Renal pelvis (tissue), 4 donors: ENCODE results near the gene ISY1. TPM values are rescaled to one million over a fixed set of nuclear protein-coding genes. Genes with fewer than 3 reads are reported as not detected.
"Not testable (repeated sequence)": the region's sequence is repeated elsewhere in the genome, so short reads cannot be mapped to it uniquely, and the experiment has no call there.

Experiments
- DNase-seq: peaks from one replicate; pipeline ENCODE4 v3.0.0-alpha.2; 2013
- polyA plus RNA-seq, 3 donors: library from polyadenylated mRNA; unstranded; fragments of 120-200 nt; gene quantifications; one replicate each; pipeline ENCODE4 v1.2.1, GENCODE V29; 2013; ENCODE audit not compliant: insufficient read length in 3 of 3

The ISY1 gene
- polyA plus RNA-seq, 3 donors, result 41.7 to 47.9 (median 44.2) TPM

DNA sequence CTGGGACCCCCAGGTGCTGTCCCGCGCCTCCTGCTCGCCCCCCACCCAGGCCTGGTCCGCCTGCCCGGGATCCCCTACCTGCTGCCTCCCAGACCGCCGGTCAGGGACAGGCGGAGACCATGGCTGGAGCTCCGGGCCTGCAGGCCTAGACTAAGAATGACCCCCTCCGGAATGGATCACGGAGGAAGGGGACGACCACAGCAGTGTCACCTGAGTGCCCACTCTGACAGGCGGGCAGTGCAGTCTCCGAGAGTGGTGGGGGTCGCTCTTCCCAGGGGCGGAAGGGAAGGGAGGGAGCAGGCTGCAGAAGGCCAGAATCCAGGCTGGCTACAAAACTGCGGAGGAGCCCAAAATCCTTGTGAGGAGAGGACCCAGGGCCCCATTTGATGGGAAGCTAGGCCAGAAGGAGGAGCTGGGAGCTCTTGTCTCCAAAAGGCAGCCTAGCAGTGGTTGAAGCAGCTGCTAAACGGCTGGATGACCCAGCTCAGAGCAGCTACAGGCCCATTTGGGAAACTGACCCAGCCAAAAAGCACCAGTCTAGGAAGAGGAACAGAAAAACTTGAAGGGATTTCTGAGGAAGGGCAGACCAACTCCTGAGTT, 38.4 kb downstream of the ISY1 start:
- no peak for DNase-seq

- DNase-seq, result peak; percentile 93
Measured at GRCh38 chr3:129121792-129122411, 39.0 kb downstream of the ISY1 start, which contains the start of gene RAB43. RAB43 (minus strand) TSS chr3:129121804; CDS start chr3:129121489, 315 bp downstream.

- no peak for DNase-seq
Measured at GRCh38 chr3:129121016-129121791, 39.7 kb downstream of the ISY1 start.

DNA sequence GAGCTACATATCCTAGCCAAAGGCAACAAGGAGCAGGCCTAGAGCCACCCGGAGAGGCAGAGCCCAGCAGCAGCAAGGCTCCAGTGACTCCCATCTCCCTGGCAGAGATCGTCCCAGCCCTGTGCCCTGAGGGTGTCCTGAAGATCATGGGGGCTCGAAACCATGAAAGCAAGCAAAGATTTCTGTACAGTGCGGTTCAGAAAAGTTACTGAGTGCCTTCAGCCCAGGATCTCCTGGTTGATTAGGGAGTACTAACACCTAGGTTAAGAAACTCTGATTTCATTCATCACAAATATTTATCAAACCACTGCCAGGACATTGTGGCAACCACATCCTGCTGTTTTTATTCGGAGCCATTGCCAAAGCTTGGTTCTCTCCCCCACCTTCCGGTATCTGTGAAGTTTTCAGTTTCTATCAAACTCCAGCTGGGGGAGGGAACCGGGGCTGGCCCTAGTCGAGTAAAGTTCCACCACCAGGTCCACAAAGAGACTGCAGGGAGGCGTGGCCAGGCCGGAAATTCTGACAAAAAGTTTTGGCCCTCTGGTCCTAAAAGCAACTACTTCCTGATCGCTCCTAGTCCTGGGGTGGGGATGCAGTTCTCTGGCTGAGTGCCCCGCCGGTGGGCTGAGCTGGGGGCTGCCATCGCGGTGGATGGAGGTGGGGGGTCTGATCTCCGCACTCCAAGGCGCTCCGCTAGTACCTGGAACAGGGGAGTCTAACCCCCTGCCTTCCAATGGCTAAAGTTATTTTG, 40.4 kb downstream of the ISY1 start:
- peak; percentile 91 for DNase-seq

DNA sequence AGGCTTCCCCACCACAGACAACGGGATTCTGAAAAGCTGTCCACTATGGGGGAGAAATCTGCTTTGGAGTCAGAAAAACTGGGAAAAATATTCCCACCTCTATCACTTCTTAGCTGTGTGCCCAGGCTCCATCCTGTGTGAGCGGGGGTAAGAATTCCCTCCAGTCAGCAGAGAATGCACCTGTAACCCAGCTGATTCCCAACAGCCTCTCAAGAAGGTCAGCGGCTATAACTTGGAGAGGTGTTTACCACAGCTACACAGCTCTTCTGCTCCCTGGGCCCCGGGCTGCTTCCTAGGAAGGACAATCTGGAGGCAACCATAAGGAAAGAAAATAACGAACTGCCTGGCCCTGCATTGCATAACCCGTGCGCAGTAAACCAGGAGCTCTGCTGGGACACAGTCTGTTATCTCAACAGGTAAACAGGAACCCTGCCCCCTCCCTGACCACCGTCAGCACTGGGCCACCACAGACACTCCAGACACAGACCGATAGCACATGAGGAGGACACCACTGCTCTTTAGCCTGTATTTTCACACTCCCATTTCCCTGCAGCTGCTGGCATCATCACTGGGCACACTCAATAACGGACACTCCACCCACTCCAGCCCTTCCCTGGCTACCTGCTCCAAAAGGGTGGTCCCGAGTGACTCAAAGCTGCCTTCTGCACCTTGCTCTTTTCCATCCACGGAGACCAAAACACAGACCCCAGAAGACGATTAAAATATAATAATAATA, 41.3 kb downstream of the ISY1 start:
- DNase-seq, result no peak

DNA sequence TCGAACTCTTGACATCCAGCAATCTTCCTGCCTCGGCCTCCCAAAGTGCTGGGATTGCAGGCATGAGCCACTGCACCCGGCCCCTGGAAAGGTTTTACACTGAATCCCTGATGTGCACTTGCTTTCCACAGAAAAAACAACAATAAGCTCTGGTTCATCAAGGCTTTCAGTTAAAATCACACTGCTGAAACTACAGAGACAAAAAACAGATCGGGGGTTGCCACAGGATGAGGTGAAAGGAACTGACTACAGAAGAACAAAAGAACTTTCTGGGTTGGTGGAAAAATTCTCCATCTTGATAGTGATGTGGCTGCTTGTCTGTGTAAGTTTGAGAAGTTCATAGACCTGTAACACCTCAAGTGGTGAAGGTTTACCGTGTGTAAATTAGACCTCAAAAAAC, 42.1 kb downstream of the ISY1 start:
- no peak for DNase-seq

DNA sequence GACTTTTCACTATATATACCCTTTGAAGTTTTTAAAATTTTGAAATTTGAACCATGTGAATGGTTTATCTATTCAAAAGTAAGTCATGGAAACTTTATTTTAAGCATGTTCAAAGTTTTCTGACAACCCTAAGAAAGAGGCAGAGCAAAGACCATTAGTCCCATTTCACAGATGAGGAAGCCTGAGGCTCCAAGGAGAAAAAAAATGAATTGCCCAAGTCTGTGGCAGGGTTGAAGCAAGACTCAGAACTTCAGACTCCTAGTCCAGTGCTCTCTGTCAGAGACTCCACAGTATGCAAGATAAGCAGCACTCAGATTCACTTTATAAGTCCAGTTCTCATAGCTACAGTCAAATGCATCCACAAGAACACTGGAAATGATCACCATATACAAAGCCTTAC, 43.7 kb downstream of the ISY1 start:
- DNase-seq, result no peak

DNA sequence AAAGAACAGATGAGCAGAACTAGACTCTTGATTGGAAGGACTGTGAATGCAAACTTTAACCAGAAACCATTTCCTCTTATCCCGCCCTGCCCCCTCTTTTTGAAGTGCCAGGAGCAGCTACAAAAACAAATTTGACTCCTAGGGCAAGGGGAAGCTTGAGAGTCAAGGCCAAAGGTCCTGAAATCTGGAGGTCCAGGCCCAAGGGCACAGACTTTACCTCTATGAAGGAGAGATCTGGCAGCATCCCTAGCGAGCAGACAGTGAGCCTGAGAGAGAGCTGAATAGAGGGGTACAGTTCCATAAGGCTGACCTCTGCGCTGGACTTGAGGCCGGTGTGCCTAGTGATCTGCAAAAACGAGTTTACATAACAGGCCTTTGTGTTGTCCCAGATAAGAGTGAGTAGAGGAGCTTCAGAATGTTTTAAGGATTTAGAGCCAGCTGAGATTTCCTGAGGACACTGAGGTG, 44.3 kb downstream of the ISY1 start:
- no peak for DNase-seq

GRCh38 chr3:129114455-129114854, 46.4 kb downstream of the ISY1 start:
- DNase-seq, result no peak

DNA sequence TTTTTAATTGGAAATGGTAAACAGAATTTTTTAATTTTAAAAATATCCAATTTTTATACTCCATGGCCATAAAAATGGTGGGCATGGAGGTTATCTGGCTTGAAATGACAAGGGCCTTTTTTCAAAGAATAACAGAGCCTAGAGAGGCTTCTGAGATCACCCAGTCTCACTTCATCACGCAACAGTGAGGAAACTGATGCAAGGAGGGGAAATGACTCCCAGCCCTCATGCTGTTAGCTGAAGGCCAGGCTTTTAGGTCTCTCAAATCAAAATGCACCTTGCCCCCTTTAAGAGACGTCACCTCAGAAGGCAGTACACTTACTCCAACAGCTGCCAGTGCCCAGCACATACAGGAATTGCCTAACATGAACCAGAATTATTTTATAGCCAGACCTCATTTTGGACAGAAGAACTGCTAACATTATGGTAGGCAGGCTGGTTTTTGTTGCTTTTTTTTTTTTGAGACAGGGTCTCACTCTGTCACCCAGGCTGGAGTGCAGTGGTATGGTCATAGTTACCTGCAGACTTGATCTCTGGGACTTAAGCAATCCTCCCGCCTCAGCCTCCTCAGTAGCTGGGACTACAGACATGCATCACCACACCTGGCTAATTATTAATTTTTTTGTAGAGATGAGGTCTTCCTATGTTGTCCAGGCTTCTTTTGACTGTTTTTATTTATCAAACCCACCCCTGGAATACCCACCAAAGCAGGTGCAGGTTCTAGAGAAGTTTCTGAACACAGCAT, 48.4 kb downstream of the ISY1 start:
- no peak for DNase-seq

- not testable (repeated sequence) for DNase-seq
Measured at GRCh38 chr3:129111076-129111780, 49.6 kb downstream of the ISY1 start.

DNA sequence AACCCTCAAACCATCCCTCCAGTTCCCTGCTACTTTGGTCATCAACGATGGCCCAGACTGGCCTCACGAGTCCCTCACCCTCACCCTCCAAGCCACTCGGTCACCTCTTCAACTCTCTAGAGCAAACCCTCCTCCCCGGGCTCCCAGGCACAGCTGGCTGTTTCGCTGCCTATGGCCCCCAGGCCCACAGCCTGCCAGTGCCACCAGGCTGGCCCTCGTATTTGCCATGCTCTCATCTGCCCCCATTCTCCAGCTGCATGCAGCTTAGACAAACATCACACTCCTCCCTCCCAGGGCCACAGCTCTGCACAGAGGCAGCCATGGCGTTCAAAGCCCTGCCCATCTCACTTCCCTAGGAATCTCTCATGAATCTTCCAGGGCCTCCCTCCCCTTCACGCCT, 53.1 kb downstream of the ISY1 start:
- no peak for DNase-seq

- DNase-seq, result no peak
Measured at GRCh38 chr3:129106866-129107565, 53.8 kb downstream of the ISY1 start.

DNA sequence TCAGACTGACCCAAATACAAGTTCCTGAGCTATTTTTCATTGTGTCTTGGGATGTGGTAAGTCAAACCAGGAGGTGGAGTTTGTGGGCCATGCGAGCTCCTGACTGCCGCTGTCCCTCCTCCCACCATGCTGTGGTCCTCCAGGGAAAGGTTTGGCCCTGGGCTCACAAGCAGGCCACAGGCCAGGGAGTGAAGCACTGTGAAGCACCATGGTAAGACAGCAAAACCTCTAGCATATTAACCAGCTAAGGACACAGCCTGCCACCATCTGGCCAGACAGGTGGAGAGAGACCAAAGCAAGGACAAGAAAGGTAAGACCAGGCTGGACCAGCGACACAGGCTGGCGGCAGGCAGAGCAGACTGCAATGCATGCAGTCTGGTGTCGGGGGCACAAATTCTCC, 54.5 kb downstream of the ISY1 start:
- DNase-seq, result no peak

DNA sequence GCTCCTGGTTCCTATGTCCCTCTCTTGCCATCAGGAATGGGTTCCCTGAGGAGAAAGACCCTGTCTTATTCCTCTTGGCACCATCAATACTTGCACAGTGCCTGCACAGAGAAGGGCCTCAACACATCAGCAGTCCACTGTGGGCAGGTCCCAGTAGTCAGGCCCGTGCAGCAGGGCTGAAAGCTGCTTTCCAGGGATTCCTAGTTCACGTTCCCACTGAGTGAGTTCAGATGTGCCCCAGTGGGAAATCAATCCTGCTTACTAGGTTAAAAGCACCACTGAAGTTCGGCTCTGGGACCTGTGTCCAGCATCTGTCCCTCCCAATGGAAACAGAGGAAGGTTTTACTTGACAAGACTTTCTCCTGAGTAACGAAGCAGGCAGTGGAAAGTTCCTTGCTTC, 55.0 kb downstream of the ISY1 start:
- no peak for DNase-seq

DNA sequence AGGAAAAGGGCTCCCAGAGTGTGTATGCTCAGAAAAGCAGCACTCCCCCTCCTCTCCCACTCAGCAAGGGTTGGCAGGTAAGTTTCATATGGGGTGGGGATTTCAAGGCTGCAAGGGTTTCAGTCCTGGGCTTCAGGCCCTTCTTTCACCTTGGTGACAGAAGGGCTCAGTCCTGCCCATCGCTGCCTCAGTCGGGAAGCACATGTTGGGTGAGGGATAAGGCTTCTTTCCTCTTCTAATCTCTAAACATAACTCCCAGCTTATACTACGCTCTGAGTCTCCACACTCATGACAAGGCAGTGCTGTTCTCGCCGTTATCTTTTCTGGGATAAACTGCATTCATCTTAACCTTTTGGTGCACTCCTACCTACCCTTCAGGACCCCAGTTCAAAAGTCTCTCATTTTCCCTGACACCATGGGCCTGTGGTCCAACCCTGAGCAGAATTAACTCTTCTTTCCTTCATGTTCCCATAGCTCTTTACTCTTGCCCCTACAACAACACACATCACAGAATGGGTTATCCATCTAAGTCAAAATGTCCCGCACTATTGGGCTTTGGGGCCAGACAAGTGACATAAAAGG, 56.3 kb downstream of the ISY1 start:
- no peak for DNase-seq

DNA sequence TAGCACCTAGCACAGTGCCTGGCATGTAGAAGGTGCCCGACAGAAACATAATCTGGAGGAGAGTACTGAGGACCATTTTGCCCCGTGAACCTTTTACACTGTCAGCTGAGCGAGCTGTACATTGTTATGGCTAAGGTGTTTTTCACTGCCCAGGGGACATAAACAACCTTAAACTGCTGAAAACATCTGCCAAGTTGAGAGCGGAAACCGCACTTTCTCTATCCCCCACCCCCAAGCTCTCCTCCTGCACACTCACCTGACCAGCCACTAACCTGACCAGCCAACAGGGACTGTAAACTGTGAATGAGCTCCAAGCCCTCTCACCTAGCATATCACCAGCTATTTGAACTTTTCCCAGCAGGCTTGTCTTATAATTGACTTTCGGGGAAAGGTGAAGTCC, 56.8 kb downstream of the ISY1 start:
- no peak for DNase-seq

GRCh38 chr3:129103296-129103695, 57.6 kb downstream of the ISY1 start:
- no peak for DNase-seq
